Fibroblast of lung (primary cell): ENCODE data around the gene UNKL.

Source experiments
- CTCF ChIP-seq, 2 donors: IDR thresholded peaks in 1 of 2; conservative IDR thresholded peaks in 1 of 2; 1 replicate in 1 of 2; 2 replicates in 1 of 2; pipeline ENCODE4 v1.5.1; 2011 to 2012; ENCODE audit warnings: low read length in 2 of 2, control low read depth in 1 of 2, inconsistent platforms in 1 of 2, low read depth in 1 of 2, mild to moderate bottlenecking in 1 of 2
- EZH2 ChIP-seq: IDR thresholded peaks from 2 replicates; pipeline ENCODE4 v1.5.1; 2012; ENCODE audit warnings: low read length, control low read depth, mild to moderate bottlenecking; ENCODE audit errors: missing control alignments

- TF ChIP-seq CTCF (conservative IDR thresholded peaks at IDR 0.05 in 1 of 2, IDR thresholded peaks at IDR 0.05 in 1 of 2; ENCODE audit: low read depth in 1 of 2, low read length in 2 of 2): no peak
- peak; percentile 86 for TF ChIP-seq EZH2
Observed at GRCh38 chr16:1331712-1332617, 82.5 kb downstream of the UNKL start.
